ENCODE data around the gene CCN5. TPM values are rescaled to one million over a fixed set of nuclear protein-coding genes. Genes with fewer than 3 reads are reported as not detected.
"Not testable (repeated sequence)": the region's sequence is repeated elsewhere in the genome, so short reads cannot be mapped to it uniquely, and the experiment has no call there.

CCN5 gene, protein sequence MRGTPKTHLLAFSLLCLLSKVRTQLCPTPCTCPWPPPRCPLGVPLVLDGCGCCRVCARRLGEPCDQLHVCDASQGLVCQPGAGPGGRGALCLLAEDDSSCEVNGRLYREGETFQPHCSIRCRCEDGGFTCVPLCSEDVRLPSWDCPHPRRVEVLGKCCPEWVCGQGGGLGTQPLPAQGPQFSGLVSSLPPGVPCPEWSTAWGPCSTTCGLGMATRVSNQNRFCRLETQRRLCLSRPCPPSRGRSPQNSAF
- 377 TPM for total RNA-seq

DNA sequence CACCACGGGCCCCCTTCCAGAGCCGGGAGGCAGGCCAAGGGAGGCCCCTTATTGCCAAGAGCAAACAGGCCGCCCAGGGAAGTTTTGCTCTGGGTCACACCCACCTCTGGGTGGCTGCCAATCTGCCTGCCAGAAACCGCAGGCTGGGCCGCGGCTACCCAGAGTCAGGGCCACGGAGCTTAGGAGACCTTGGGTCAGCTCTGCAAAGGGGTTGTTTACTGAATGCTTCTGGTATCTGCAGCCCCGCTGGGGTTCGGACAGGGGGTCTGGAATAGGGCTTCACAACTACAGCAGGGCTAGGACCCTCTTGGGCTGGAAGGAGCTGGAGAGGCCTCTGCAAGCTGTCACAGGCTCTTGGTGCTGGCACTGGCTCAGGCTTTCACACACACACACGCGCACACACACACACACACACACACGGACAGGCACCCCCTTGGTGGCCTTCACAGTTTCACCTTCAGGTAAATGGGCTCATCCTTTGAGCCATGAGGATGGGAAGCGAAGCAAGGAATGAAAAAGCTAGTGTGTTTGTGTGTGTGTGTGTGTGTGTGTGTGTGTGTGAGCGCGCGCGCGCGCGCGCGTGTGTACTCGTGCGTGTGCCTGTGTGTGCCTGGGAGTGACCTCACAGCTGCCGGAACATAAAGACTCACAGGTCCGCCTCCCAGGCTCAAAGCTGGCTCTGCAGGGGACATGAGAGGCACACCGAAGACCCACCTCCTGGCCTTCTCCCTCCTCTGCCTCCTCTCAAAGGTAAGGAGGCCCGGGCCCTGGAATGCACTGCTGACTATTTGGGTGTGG, at the start of gene CCN5:
Gene CCN5, plus strand, starts transcription at position 669 of the 798 bp plus-strand sequence. Its CDS starts 22 bp downstream, at position 691.
- Histone ChIP-seq H3K4me3 (peak within 1 kb of the TSS; percentile 34 to 59), H3K36me3 (no peaks in the 10 kb centered on the region), H3K4me1 (peaks cover 22 to 46% of the 10 kb centered on the region in 2 donors), H3K9me3 (no peaks in the 10 kb centered on the region), H3K27ac (peak within 1 kb of the TSS; percentile 82 to 86), H3K27me3 (no peaks in the 10 kb centered on the region)
- DNase-seq (ENCODE audit: low spot score in 2 of 2) = peak in 1 of 2 donors; percentile 92
- intact Hi-C loops (cut with DNase I) = loop anchor here (1.0 kb wide), 1 partner anchor 9 kb away; no protein-coding TSS in a partner anchor
- TF ChIP-seq, protein P1, sequence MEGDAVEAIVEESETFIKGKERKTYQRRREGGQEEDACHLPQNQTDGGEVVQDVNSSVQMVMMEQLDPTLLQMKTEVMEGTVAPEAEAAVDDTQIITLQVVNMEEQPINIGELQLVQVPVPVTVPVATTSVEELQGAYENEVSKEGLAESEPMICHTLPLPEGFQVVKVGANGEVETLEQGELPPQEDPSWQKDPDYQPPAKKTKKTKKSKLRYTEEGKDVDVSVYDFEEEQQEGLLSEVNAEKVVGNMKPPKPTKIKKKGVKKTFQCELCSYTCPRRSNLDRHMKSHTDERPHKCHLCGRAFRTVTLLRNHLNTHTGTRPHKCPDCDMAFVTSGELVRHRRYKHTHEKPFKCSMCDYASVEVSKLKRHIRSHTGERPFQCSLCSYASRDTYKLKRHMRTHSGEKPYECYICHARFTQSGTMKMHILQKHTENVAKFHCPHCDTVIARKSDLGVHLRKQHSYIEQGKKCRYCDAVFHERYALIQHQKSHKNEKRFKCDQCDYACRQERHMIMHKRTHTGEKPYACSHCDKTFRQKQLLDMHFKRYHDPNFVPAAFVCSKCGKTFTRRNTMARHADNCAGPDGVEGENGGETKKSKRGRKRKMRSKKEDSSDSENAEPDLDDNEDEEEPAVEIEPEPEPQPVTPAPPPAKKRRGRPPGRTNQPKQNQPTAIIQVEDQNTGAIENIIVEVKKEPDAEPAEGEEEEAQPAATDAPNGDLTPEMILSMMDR (IDR thresholded peaks at IDR 0.05) = no peak

DNA sequence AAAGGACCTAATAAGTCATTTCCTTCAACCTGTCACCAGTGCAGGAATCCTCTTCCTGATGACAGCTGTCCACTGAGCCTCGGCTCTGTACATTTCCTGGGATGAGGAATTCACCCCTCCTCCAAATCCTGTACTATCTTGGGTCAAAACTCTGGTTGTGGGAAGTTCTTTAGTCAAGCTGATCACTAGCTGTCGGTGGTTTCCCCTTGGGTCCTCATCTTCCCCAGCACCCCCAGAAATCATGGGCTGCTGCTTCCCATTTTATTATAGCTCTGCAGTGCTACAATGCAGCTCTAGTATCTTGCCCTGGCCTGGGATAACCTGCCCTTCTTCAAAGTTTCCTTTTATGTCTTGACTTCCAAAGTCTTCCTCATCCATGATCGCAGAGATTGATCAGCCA, 49.1 kb upstream of the CCN5 start:
- DNase-seq (ENCODE audit: low spot score in 2 of 2) = no peak
- no peaks in the 10 kb centered on the region for H3K36me3 ChIP-seq
- no peaks in the 10 kb centered on the region for H3K4me1 ChIP-seq
- H3K9me3 ChIP-seq = no peaks in the 10 kb centered on the region
- H3K27ac ChIP-seq = no peak overlapping the region
- TF ChIP-seq, protein P1 (IDR thresholded peaks at IDR 0.05) = no peak
- no peaks in the 10 kb centered on the region for H3K27me3 ChIP-seq
- no peak overlapping the region for H3K4me3 ChIP-seq
- intact Hi-C loops (cut with DNase I) = no loop called here

DNA sequence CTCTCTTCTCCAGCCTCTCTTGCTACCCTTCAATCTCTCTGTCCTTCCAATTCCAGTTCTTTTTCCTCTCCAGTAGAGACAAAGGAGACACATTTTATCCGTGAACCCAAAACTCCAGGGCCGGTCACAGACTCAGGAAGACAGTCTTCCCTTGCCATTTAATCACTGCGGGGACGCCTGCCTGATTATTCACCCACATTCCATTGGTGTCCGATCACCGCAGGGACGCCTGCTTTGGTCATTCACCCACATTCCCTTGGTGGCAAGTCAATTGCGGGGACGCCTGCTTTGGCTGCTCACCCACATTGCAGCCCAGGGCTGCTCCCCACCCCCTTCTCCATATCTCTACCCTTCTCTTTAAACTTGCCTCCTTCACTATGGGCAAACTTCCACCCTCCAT, 44.3 kb upstream of the CCN5 start:
- H3K36me3 ChIP-seq; DNase-seq (ENCODE audit: low spot score in 2 of 2); H3K4me3 ChIP-seq; H3K4me1 ChIP-seq; H3K9me3 ChIP-seq; intact Hi-C loops (cut with DNase I); H3K27ac ChIP-seq; H3K27me3 ChIP-seq: not testable (repeated sequence)

DNA sequence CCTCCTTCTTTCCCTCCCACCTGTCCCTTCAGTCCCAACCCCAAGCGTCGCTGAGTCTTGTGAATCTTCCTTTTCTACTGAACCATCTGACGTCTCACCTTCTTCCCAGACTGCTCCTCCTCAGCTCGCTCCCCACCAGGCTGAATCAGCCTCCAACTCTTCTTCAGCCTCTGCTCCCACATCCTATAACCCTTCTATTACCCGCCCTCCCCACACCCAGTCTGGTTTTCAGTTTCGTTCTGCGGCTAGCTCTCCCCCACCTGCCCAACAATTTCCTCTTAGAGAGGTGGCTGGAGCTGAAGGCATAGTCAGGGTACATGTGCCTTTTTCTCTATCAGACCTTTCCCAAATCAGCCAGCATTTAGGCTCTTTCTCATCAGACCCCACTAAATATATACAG, 43.6 kb upstream of the CCN5 start:
- H3K9me3 ChIP-seq; DNase-seq (ENCODE audit: low spot score in 2 of 2); intact Hi-C loops (cut with DNase I); H3K4me3 ChIP-seq; H3K27ac ChIP-seq; H3K4me1 ChIP-seq; H3K36me3 ChIP-seq; H3K27me3 ChIP-seq: not testable (repeated sequence)

DNA sequence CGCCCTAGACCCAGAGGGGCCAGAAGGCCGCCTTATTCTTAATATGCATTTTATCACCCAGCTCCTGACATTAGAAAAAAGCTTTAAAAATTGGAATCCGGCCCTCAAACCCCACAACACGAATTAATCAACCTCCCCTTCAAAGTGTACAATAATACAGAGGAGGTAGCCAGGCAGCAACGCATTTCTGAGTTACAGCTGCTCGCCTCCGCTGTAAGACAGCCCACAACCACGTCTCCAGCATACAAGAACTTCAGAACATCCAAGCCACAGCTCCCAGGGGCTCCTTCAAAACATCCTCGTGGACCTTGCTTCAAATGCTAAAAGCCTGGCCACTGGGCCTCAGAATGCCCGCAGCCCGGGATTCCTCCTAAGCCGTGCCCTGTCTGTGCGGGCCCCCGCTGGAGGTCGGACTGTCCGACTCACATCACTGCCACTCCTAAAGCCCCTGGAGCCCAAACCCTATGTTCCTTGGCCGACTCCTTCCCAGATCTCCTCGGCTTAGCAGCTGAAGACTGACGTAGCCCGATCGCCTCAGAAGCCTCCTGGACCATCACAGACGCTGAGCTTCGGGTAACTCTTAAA, 42.8 kb upstream of the CCN5 start:
- intact Hi-C loops (cut with DNase I); H3K36me3 ChIP-seq; H3K4me1 ChIP-seq; H3K27ac ChIP-seq; H3K4me3 ChIP-seq; H3K27me3 ChIP-seq; DNase-seq (ENCODE audit: low spot score in 2 of 2); H3K9me3 ChIP-seq: not testable (repeated sequence)

DNA sequence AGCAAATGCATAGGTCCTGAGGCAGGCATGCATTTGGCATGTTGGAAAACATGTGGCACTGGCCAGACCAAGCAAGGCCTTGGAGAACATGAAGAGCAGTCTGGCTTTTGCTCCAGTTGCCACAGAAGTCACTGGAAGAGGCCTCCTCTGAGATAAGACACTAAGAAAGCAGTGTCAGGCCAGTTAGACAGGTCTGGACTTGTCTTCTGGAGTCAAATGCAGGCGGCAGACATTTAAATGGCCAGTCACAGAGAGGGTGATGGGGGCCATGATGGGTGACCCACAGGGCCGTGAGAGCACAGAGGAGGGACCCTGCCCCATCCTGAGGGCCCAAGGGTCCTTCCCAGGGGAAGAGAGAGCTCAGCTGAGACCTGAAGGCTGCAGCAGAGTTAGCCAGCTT, 36.9 kb upstream of the CCN5 start:
- TF ChIP-seq, protein P1 (IDR thresholded peaks at IDR 0.05) = no peak
- intact Hi-C loops (cut with DNase I) = no loop called here
- no peak overlapping the region for H3K4me3 ChIP-seq
- no peaks in the 10 kb centered on the region for H3K9me3 ChIP-seq
- H3K27me3 ChIP-seq = no peaks in the 10 kb centered on the region
- no peak for DNase-seq (ENCODE audit: low spot score in 2 of 2)
- H3K36me3 ChIP-seq = no peaks in the 10 kb centered on the region
- H3K27ac ChIP-seq = no peak overlapping the region
- H3K4me1 ChIP-seq = no peaks in the 10 kb centered on the region

DNA sequence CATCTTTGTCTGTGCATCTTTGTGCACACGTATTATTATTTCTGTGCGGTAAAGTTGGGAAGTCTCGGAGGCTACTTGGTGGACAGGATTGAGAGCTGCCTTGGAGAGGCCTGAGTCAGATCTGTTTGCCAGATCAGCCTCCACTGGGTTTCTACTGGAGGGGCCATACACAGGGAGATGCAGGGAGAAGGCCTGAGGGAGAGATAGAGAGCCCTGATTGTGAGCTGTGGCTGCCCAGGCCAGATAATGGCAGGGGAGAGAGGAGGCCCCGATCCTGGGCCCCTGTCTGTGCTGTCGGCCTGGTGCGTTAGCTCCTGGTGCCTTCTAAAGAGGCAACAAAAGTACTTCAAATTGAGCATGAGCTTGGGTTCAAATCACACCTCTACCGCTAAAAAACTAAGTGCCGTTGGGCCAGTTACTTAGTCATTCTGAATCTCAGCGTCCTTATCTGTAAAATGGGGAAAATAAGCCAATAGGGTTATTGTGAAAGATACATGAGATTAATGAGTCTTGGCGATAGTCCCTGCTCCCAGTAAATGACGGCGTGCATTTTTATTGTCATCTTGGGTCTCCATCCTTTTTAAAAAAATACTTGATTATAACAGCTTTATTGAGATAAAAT, 36.1 kb upstream of the CCN5 start:
- no peak overlapping the region for H3K4me3 ChIP-seq
- DNase-seq (ENCODE audit: low spot score in 2 of 2) = no peak
- TF ChIP-seq, protein P1 (IDR thresholded peaks at IDR 0.05) = no peak
- H3K4me1 ChIP-seq = no peaks in the 10 kb centered on the region
- H3K9me3 ChIP-seq = no peaks in the 10 kb centered on the region
- intact Hi-C loops (cut with DNase I) = no loop called here
- H3K36me3 ChIP-seq = no peaks in the 10 kb centered on the region
- no peak overlapping the region for H3K27ac ChIP-seq
- H3K27me3 ChIP-seq = no peaks in the 10 kb centered on the region
